HG03280 (cell line): Measurements from ENCODE around the gene GABBR2.

Experiments
- ATAC-seq: cut with Tn5 transposase; IDR thresholded peaks from one replicate; pipeline ENCODE4 v1.9.1; 2021; ENCODE audit warnings: mild to moderate bottlenecking, moderate library complexity; ENCODE audit not compliant: unreplicated experiment

Gene GABBR2

GRCh38 chr9:98572054-98572627 is 136.6 kb downstream of the GABBR2 start:
- no peak for ATAC-seq

GRCh38 chr9:98571643-98572042 is 137.1 kb downstream of the GABBR2 start:
- no peak for ATAC-seq

- ATAC-seq, result no peak
Observed at GRCh38 chr9:98570663-98571440, 137.9 kb downstream of the GABBR2 start.

GRCh38 chr9:98570055-98570454 is 138.7 kb downstream of the GABBR2 start:
- no peak for ATAC-seq

GRCh38 chr9:98569491-98569890 is 139.2 kb downstream of the GABBR2 start:
- no peak for ATAC-seq

GRCh38 chr9:98568909-98569469 is 139.7 kb downstream of the GABBR2 start:
- ATAC-seq, result no peak

GRCh38 chr9:98568234-98568908 is 140.4 kb downstream of the GABBR2 start:
- ATAC-seq, result no peak

GRCh38 chr9:98567540-98568233 is 141.0 kb downstream of the GABBR2 start:
- no peak for ATAC-seq

- ATAC-seq, result no peak
Observed at GRCh38 chr9:98565152-98566135, 143.3 kb downstream of the GABBR2 start.

- no peak for ATAC-seq
Observed at GRCh38 chr9:98564714-98565113, 144.0 kb downstream of the GABBR2 start.

GRCh38 chr9:98563988-98564387 is 144.7 kb downstream of the GABBR2 start:
- ATAC-seq, result no peak

- no peak for ATAC-seq
Observed at GRCh38 chr9:98563212-98563907, 145.4 kb downstream of the GABBR2 start.

GRCh38 chr9:98559561-98559960 is 149.2 kb downstream of the GABBR2 start:
- no peak for ATAC-seq

GRCh38 chr9:98558575-98558974 is 150.2 kb downstream of the GABBR2 start:
- no peak for ATAC-seq

- no peak for ATAC-seq
Observed at GRCh38 chr9:98556511-98556910, 152.2 kb downstream of the GABBR2 start.

GRCh38 chr9:98555651-98556465 is 152.9 kb downstream of the GABBR2 start:
- ATAC-seq, result no peak

- ATAC-seq, result no peak
Observed at GRCh38 chr9:98554752-98555151, 154.0 kb downstream of the GABBR2 start.

GRCh38 chr9:98552331-98552730 is 156.4 kb downstream of the GABBR2 start:
- ATAC-seq, result no peak
